Panc1 (cell line): ENCODE data around the gene SRCAP. TPM values are rescaled to one million over a fixed set of nuclear protein-coding genes. Genes with fewer than 3 reads are reported as not detected.
"Not testable (repeated sequence)": the region's sequence is repeated elsewhere in the genome, so short reads cannot be mapped to it uniquely, and the experiment has no call there.

ENCODE experiments used
- ATAC-seq: fragments of 200-7000 bp; cut with Tn5 transposase; 2 replicates; pipeline ENCODE4 v1.9.1; 2020; ENCODE audit warnings: mild to moderate bottlenecking, moderate library complexity
- BruUV-seq: library from RNA; stranded (reverse); fragments of 400-500 nt; replicated peaks from 2 replicates; lab custom pipeline; 2021; lab: Mats Ljungman, UMichigan
- CTCF ChIA-PET: fragments of 300-600 bp; sonication (Branson Sonifier 250); formaldehyde crosslinking; loops from one replicate; lab custom pipeline; 2022; ENCODE audit warnings: antibody characterized with exemption; lab: Charles Lee
- POLR2A ChIA-PET: fragments of 300-600 bp; sonication (Branson Sonifier 250); formaldehyde crosslinking; loops from one replicate; lab custom pipeline; 2022; ENCODE audit warnings: antibody characterized with exemption; lab: Charles Lee
- DNase-seq: peaks from one replicate; pipeline ENCODE4 v3.0.0-alpha.2; 2010; ENCODE audit warnings: low read depth, low spot score
- H3K27ac ChIP-seq: 2 replicates; pipeline ENCODE4 v1.5.1; 2011; ENCODE audit warnings: mild to moderate bottlenecking, low read length, inconsistent platforms
- H3K27me3 ChIP-seq: fragments of 200-500 bp; sonication (Bioruptor generic); 2 replicates; pipeline ENCODE4 v1.6.0; 2014; ENCODE audit warnings: low read length, inconsistent platforms; ENCODE audit not compliant: control insufficient read depth, insufficient read depth
- H3K36me3 ChIP-seq: fragments of 200-500 bp; sonication (Bioruptor generic); 2 replicates; pipeline ENCODE4 v1.5.1; 2014; ENCODE audit warnings: inconsistent platforms, mild to moderate bottlenecking, low read length, moderate library complexity; ENCODE audit not compliant: control insufficient read depth, insufficient read depth
- H3K4me1 ChIP-seq: 2 replicates; pipeline ENCODE4 v1.5.1; 2011; ENCODE audit warnings: inconsistent platforms, mild to moderate bottlenecking, low read length, moderate library complexity; ENCODE audit not compliant: control insufficient read depth, insufficient read depth
- H3K4me3 ChIP-seq, 2 experiments: 2 replicates each; pipeline ENCODE4 v1.5.1; 2011 to 2012; ENCODE audit warnings: low read depth in 2 of 2, low read length in 2 of 2, mild to moderate bottlenecking in 2 of 2, inconsistent platforms in 1 of 2, moderate library complexity in 1 of 2
- H3K9me3 ChIP-seq: fragments of 200-500 bp; sonication (Bioruptor generic); 2 replicates; pipeline ENCODE4 v1.5.1; 2014; ENCODE audit warnings: low read depth, mild to moderate bottlenecking, inconsistent platforms, low read length, moderate library complexity; ENCODE audit not compliant: control insufficient read depth, insufficient read depth
- POLR2AphosphoS5 ChIP-seq: IDR thresholded peaks from 2 replicates; pipeline ENCODE4 v1.6.1; 2012; ENCODE audit warnings: mild to moderate bottlenecking, low read depth, low read length, moderate library complexity
- SIN3A ChIP-seq: IDR thresholded peaks from 2 replicates; pipeline ENCODE4 v1.6.1; 2012; ENCODE audit warnings: low read depth, mild to moderate bottlenecking, low read length, moderate library complexity, borderline replicate concordance; ENCODE audit not compliant: insufficient read depth
- TCF7L2 ChIP-seq: IDR thresholded peaks from 2 replicates; pipeline ENCODE4 v1.6.1; 2011; ENCODE audit warnings: mild to moderate bottlenecking, low read depth, low read length, inconsistent platforms
- in situ Hi-C: cut with HindIII; loops from 2 replicates; pipeline ENCODE4 v1.10.0; 2016; ENCODE audit warnings: low sequenced_read_pairs, low pct_unique_long_range_greater_than_20kb
- intact Hi-C: fragments of 100-400 bp; cut with micrococcal nuclease; formaldehyde crosslinking; loops from one replicate; pipeline ENCODE4 v1.10.0; 2022; ENCODE audit not compliant: unreplicated experiment
- total RNA-seq: library from RNA; stranded (reverse); gene quantifications from one replicate; pipeline ENCODE4 v1.2.1, GENCODE V29; 2021; ENCODE audit not compliant: unreplicated experiment
- TF ChIP-seq, protein P1 (sequence below), 2 experiments: IDR thresholded peaks; 2 replicates each; pipeline ENCODE4 v1.6.1; 2011 to 2012; ENCODE audit warnings: low read depth in 2 of 2, control low read depth in 1 of 2, low read length in 1 of 2, mild to moderate bottlenecking in 1 of 2, moderate library complexity in 1 of 2; ENCODE audit not compliant: insufficient read depth in 1 of 2
- TF ChIP-seq, protein P2 (sequence below): fragments of 450-650 bp; IDR thresholded peaks from 2 replicates; pipeline ENCODE4 v1.5.1; 2017; ENCODE audit warnings: mild to moderate bottlenecking

The SRCAP gene
- total RNA-seq, 1 experiment from 2014 or later: 73.6 TPM

DNA sequence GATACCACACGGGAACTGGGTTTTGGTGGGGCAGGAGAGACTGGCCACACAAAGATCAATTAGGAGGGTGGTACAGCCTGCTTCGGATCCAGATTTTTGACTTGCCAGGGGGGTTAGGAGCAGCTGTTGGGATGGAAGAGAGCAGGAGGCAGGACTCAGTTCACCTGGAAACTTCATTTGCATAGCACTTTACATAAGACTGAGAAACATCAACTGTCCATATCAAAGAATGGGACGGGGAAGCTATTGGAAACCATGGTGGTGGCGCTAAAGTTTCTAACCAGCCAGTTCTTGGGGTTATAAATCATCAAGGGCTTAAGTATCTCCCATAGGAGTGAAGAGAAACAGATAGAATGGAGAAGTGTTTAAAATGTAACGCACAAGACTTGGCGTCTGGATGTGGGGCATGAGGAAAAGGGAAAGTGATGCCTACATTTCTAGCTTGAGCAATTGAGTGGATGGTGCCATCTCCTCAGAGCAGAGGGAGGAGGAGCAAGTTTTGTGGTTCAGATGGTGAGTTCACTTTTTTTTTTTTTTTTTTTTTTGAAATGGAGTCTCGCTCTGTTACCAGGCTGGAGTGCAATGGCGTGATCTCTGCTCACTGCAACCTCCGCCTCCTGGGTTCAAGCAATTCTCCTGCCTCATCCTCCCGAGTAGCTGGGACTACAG, 6.4 kb upstream of the SRCAP start:
- POLR2A ChIA-PET: interaction anchor here (0.6 kb wide), 1 partner anchor 51 kb away, joined by 6 read pairs; no protein-coding TSS in a partner anchor
- no peaks in the 10 kb centered on the region for H3K36me3 ChIP-seq
- CTCF ChIA-PET: interaction anchor here (0.5 kb wide), 1 partner anchor 43 kb away, joined by 3 read pairs; no protein-coding TSS in a partner anchor
- no peaks in the 10 kb centered on the region for H3K9me3 ChIP-seq
- ATAC-seq (no peak), DNase-seq (no peak)
- no peak overlapping the region for H3K4me3 ChIP-seq
- no TSS peak for BruUV-seq
- no peaks in the 10 kb centered on the region for H3K27me3 ChIP-seq
- H3K27ac ChIP-seq: no peak overlapping the region
- TF ChIP-seq TCF7L2: no peak
- no peak for TF ChIP-seq POLR2AphosphoS5
- TF ChIP-seq, protein P1, sequence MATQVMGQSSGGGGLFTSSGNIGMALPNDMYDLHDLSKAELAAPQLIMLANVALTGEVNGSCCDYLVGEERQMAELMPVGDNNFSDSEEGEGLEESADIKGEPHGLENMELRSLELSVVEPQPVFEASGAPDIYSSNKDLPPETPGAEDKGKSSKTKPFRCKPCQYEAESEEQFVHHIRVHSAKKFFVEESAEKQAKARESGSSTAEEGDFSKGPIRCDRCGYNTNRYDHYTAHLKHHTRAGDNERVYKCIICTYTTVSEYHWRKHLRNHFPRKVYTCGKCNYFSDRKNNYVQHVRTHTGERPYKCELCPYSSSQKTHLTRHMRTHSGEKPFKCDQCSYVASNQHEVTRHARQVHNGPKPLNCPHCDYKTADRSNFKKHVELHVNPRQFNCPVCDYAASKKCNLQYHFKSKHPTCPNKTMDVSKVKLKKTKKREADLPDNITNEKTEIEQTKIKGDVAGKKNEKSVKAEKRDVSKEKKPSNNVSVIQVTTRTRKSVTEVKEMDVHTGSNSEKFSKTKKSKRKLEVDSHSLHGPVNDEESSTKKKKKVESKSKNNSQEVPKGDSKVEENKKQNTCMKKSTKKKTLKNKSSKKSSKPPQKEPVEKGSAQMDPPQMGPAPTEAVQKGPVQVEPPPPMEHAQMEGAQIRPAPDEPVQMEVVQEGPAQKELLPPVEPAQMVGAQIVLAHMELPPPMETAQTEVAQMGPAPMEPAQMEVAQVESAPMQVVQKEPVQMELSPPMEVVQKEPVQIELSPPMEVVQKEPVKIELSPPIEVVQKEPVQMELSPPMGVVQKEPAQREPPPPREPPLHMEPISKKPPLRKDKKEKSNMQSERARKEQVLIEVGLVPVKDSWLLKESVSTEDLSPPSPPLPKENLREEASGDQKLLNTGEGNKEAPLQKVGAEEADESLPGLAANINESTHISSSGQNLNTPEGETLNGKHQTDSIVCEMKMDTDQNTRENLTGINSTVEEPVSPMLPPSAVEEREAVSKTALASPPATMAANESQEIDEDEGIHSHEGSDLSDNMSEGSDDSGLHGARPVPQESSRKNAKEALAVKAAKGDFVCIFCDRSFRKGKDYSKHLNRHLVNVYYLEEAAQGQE (IDR thresholded peaks at IDR 0.05; ENCODE audit: insufficient read depth in 1 of 2, low read depth in 2 of 2, low read length in 1 of 2): no peak
- TF ChIP-seq, protein P2, sequence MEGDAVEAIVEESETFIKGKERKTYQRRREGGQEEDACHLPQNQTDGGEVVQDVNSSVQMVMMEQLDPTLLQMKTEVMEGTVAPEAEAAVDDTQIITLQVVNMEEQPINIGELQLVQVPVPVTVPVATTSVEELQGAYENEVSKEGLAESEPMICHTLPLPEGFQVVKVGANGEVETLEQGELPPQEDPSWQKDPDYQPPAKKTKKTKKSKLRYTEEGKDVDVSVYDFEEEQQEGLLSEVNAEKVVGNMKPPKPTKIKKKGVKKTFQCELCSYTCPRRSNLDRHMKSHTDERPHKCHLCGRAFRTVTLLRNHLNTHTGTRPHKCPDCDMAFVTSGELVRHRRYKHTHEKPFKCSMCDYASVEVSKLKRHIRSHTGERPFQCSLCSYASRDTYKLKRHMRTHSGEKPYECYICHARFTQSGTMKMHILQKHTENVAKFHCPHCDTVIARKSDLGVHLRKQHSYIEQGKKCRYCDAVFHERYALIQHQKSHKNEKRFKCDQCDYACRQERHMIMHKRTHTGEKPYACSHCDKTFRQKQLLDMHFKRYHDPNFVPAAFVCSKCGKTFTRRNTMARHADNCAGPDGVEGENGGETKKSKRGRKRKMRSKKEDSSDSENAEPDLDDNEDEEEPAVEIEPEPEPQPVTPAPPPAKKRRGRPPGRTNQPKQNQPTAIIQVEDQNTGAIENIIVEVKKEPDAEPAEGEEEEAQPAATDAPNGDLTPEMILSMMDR: no peak
- TF ChIP-seq SIN3A: no peak
- intact Hi-C loops (no loop called here), in situ Hi-C loops (no loop called here)
- H3K4me1 ChIP-seq: peaks cover 7% of the 10 kb centered on the region; the same call in 1 of the 2 replicates

GRCh38 chr16:30694926-30695693, 3.9 kb upstream of the SRCAP start:
- Histone ChIP-seq H3K27ac (no peak overlapping the region), H3K36me3 (peaks cover 8% of the 10 kb centered on the region), H3K4me1 (peaks cover 10% of the 10 kb centered on the region; the same call in 1 of the 2 replicates), H3K4me3 (no peak overlapping the region), H3K27me3 (no peaks in the 10 kb centered on the region), H3K9me3 (no peaks in the 10 kb centered on the region)
- intact Hi-C loops: no loop called here
- DNase-seq (no peak), ATAC-seq (no peak)
- BruUV-seq: no TSS peak
- TF ChIP-seq SIN3A (no peak), POLR2AphosphoS5 (no peak), TCF7L2 (no peak)
- TF ChIP-seq, protein P2: no peak
- TF ChIP-seq, protein P1 (IDR thresholded peaks at IDR 0.05; ENCODE audit: insufficient read depth in 1 of 2, low read depth in 2 of 2, low read length in 1 of 2): no peak
- in situ Hi-C loops: no loop called here
- CTCF ChIA-PET: interaction anchor here (0.7 to 1.2 kb wide), 4 partner anchors 10 to 557 kb away, joined by 3 to 11 read pairs (median 3); no protein-coding TSS in a partner anchor
- POLR2A ChIA-PET: interaction anchor here (0.7 kb wide), 1 partner anchor 159 kb away, joined by 8 read pairs; no protein-coding TSS in a partner anchor

- POLR2A ChIA-PET: interaction anchor here (1.4 kb wide), 1 partner anchor 38 kb away, joined by 5 read pairs; the partner anchor contains the start of gene FBRS
- H3K4me3 ChIP-seq, ATAC-seq, H3K27ac ChIP-seq, DNase-seq, H3K27me3 ChIP-seq, BruUV-seq, in situ Hi-C loops, H3K9me3 ChIP-seq, CTCF ChIA-PET, intact Hi-C loops: not testable (repeated sequence)
- Histone ChIP-seq H3K36me3 (peaks cover 15% of the 10 kb centered on the region), H3K4me1 (peaks cover 19% of the 10 kb centered on the region)
Observed at GRCh38 chr16:30696646-30697045, 2.3 kb upstream of the SRCAP start.
